Sigmoid colon (tissue), 7 donors: Measurements from ENCODE around the gene EXOC6. TPM values are rescaled to one million over a fixed set of nuclear protein-coding genes. Genes with fewer than 3 reads are reported as not detected.

Source experiments
- DNase-seq: peaks from one replicate; pipeline ENCODE4 v3.0.0-alpha.2; 2019
- H3K27ac ChIP-seq, 4 donors: fragments of 200-600 bp; sonication (generic); one replicate each; pipeline ENCODE4 v1.5.1; 2016 to 2019; ENCODE audit warnings: mild to moderate bottlenecking in 1 of 4
- H3K27me3 ChIP-seq, 3 donors: fragments of 200-600 bp; sonication (generic); one replicate each; pipeline ENCODE4 v1.5.1; 2019; ENCODE audit warnings: mild to moderate bottlenecking in 1 of 3
- H3K36me3 ChIP-seq, 4 donors: fragments of 200-600 bp; sonication (generic); one replicate each; pipeline ENCODE4 v1.5.1; 2016 to 2019
- H3K4me1 ChIP-seq, 4 donors: fragments of 200-600 bp; sonication (generic); one replicate each; pipeline ENCODE4 v1.5.1; 2017 to 2019
- H3K4me3 ChIP-seq, 4 donors: fragments of 200-600 bp; sonication (generic); one replicate each; pipeline ENCODE4 v1.5.1; 2017 to 2019; ENCODE audit warnings: mild to moderate bottlenecking in 2 of 4, moderate library complexity in 1 of 4
- H3K9me3 ChIP-seq, 4 donors: fragments of 200-600 bp in 3 of 4; sonication (generic) in 3 of 4; one replicate each; pipeline versions ENCODE4 v1.5.1 to v1.6.1; 2013 to 2019
- EP300 ChIP-seq, 4 donors: sonication (generic); formaldehyde crosslinking; IDR thresholded peaks; one replicate each; pipeline ENCODE4 v1.6.1; 2017; ENCODE audit warnings: antibody characterized with exemption in 4 of 4
- POLR2A ChIP-seq, 2 donors: fragments of 450-650 bp; IDR thresholded peaks; one replicate each; pipeline ENCODE4 v1.6.1; 2016; ENCODE audit warnings: antibody characterized with exemption in 2 of 2, mild to moderate bottlenecking in 2 of 2, moderate library complexity in 2 of 2
- POLR2AphosphoS5 ChIP-seq, 4 donors: sonication (generic); formaldehyde crosslinking; IDR thresholded peaks; one replicate each; pipeline ENCODE4 v1.6.1; 2017; ENCODE audit warnings: antibody characterized with exemption in 4 of 4
- WGBS, 2 donors: extraction: QIAGEN DNeasy Blood & Tissue Kit; methylation state at CpG; one replicate each; pipeline ENCODE4 v1.1.7; 2013; 5-methylcytosine and 5-hydroxymethylcytosine counted together
- intact Hi-C: fragments of 100-400 bp; cut with DNase I; formaldehyde crosslinking; loops from one replicate; pipeline ENCODE4 v1.15.1; 2023
- polyA plus RNA-seq, 3 donors: library from polyadenylated mRNA; stranded (reverse); fragments of 200-250 nt; gene quantifications; one replicate each; pipeline ENCODE4 v1.2.3, GENCODE V29; 2013
- total RNA-seq, 4 donors: library from RNA; depleted of rRNA; stranded (reverse); fragments of >200 nt; gene quantifications; one replicate each; pipeline ENCODE4 v1.1.0, GENCODE V29; 2016
- TF ChIP-seq, protein P1 (sequence below), 4 experiments: fragments of 450-650 bp in 3 of 4; fragments of 200-600 bp in 1 of 4; IDR thresholded peaks; one replicate each; pipeline ENCODE4 v1.5.1; 2016 to 2019; ENCODE audit warnings: antibody characterized with exemption in 4 of 4, mild to moderate bottlenecking in 3 of 4, moderate library complexity in 2 of 4
- donor health status: healthy with polysubstance abuse.
- donor health status: Bipolar disorder and iron deficiency.
- donor health status: healthy.

The EXOC6 gene
- total and polyA plus RNA-seq, 7 donors, result 6.6 to 20.2 (median 16.6) TPM

DNA sequence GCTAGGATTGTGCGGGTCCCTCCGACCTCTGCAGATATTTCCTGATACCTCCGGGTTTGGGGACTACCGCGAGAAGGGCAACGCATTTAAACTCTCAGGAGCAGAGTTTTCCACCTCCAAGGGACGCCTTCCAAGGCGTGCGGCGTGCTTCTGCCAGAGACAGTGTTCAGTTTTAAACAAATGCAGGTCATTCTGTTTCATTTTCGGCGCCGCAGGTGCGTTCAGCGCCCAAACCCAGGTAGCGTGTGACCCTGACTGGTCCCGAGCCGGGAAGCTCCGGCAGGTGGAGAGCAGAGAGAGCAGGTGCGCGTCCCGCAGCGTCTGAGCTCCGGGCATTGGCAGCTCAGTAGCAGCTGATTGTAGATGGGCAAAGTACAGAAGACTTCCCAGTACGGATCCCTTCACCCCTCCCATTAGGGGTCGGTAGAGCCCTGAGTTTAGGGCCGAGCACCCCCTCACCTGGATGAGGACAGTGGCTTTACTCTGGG is 223.9 kb downstream of the EXOC6 start:
- intact Hi-C loops, result no loop called here

DNA sequence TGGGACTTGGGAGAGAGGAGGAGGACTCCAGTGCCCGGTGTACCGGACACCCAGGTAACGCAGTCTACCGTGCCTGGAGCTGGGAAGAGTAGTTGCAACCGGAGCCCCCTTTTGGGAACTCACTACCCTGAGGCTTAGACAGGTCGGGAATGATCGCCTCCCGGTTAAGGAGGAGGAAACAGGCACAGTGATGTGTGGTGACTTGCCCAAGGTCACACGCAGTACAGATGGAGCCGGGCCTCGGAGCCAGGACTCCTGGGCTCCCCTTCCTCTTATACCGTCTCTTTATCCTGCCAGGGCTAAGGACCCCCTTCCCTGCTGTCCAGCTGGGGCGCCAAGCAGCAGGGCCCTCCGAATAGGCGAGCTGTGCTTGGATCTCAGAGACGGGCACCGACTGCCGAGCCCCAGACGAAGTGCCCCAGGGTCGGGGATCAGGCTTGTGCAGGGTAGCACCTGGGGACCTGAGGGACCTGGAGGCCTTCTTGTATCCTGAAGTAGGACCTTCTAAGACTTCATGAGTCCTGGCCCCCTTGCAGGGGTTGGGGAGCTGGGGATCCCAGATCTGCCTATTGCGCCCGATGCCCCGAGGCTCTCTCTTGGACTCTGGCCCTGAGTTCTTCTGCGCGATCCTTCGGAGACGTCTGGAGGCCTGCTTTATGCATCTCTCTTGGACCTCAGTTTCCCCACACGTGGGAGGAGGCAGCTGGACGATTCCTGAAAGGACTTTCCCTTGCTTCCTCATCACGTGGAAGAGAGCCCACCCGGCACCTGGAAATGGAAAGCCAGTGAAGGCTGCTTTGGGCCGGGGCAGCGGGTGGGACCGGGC is 224.6 kb downstream of the EXOC6 start:
- H3K27me3 ChIP-seq, result peaks cover 43 to 95% (median 76%) of the 10 kb centered on the region in 3 donors
- no peaks in the 10 kb centered on the region for H3K36me3 ChIP-seq
- no peaks in the 10 kb centered on the region for H3K9me3 ChIP-seq
- TF ChIP-seq, protein P1, sequence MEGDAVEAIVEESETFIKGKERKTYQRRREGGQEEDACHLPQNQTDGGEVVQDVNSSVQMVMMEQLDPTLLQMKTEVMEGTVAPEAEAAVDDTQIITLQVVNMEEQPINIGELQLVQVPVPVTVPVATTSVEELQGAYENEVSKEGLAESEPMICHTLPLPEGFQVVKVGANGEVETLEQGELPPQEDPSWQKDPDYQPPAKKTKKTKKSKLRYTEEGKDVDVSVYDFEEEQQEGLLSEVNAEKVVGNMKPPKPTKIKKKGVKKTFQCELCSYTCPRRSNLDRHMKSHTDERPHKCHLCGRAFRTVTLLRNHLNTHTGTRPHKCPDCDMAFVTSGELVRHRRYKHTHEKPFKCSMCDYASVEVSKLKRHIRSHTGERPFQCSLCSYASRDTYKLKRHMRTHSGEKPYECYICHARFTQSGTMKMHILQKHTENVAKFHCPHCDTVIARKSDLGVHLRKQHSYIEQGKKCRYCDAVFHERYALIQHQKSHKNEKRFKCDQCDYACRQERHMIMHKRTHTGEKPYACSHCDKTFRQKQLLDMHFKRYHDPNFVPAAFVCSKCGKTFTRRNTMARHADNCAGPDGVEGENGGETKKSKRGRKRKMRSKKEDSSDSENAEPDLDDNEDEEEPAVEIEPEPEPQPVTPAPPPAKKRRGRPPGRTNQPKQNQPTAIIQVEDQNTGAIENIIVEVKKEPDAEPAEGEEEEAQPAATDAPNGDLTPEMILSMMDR (IDR thresholded peaks at IDR 0.05), result no peak
- TF ChIP-seq POLR2A (IDR thresholded peaks at IDR 0.05), result no peak
- no peak for TF ChIP-seq POLR2AphosphoS5 (IDR thresholded peaks at IDR 0.05)
- no peak for TF ChIP-seq EP300 (IDR thresholded peaks at IDR 0.05)
- H3K4me3 ChIP-seq, result peak overlapping the region in 3 of 4 donors; percentile 7 to 44 (median 38)
- no peak for DNase-seq
- WGBS, 2 donors, result 2 to 5% methylated on average over 34 of the region's 34 CpGs
- peaks cover 0 to 50% (median 43%) of the 10 kb centered on the region in 4 donors for H3K4me1 ChIP-seq
- H3K27ac ChIP-seq, result no peak overlapping the region
- intact Hi-C loops, result no loop called here

More for the DNA sequence above, 223.9 kb downstream of the EXOC6 start:
- H3K36me3 ChIP-seq, result no peaks in the 10 kb centered on the region
- TF ChIP-seq POLR2A (IDR thresholded peaks at IDR 0.05) (no peak), POLR2AphosphoS5 (IDR thresholded peaks at IDR 0.05) (no peak), EP300 (IDR thresholded peaks at IDR 0.05) (no peak)
- no peak for DNase-seq
- H3K27me3 ChIP-seq, result peaks cover 43 to 99% (median 83%) of the 10 kb centered on the region in 3 donors
- 1% methylated on average over 27 of the region's 27 CpGs for WGBS, 2 donors
- no peaks in the 10 kb centered on the region for H3K9me3 ChIP-seq
- H3K27ac ChIP-seq, result no peak overlapping the region
- peaks cover 0 to 50% (median 43%) of the 10 kb centered on the region in 4 donors for H3K4me1 ChIP-seq
- H3K4me3 ChIP-seq, result peak overlapping the region in 3 of 4 donors; percentile 15 to 44 (median 27)

DNA sequence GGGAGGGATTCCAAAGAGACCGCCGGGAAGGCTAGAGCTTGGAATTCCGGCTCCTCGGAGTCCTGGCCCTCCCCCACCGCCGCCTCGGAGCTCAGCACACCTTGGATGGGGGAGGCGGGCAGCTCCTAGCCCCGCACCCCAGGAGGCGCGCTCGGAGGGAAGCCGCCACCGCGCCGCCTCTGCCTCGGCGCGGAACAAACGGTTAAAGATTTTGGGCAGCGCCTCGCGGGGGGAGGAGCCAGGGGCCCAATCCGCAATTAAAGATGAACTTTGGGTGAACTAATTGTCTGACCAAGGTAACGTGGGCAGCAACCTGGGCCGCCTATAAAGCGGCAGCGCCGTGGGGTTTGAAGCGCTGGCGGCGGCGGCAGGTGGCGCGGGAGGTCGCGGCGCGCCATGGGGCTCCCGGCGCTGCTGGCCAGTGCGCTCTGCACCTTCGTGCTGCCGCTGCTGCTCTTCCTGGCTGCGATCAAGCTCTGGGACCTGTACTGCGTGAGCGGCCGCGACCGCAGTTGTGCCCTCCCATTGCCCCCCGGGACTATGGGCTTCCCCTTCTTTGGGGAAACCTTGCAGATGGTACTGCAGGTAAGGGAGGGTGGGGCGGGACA is 225.3 kb downstream of the EXOC6 start, which contains the start of gene CYP26A1:
Gene CYP26A1 (plus strand): TSS at position 355 of the 608 bp plus-strand sequence. CDS start 42 bp downstream, at position 397.
- Histone ChIP-seq H3K4me3 (peak within 1 kb of the TSS in 3 of 4 donors; percentile 7 to 44 (median 38)), H3K9me3 (no peaks in the 10 kb centered on the region), H3K27ac (no peak within 1 kb of the TSS), H3K27me3 (peaks cover 38 to 95% (median 69%) of the 10 kb centered on the region in 3 donors), H3K4me1 (peaks cover 0 to 43% (median 37%) of the 10 kb centered on the region in 4 donors), H3K36me3 (no peaks in the 10 kb centered on the region)
- DNase-seq, result no peak
- intact Hi-C loops, result no loop called here
- WGBS, 2 donors, result 1% methylated on average over 52 of the region's 52 CpGs
- TF ChIP-seq, protein P1 (IDR thresholded peaks at IDR 0.05), result no peak
- TF ChIP-seq EP300 (IDR thresholded peaks at IDR 0.05) (no peak), POLR2AphosphoS5 (IDR thresholded peaks at IDR 0.05) (no peak), POLR2A (IDR thresholded peaks at IDR 0.05) (no peak)

DNA sequence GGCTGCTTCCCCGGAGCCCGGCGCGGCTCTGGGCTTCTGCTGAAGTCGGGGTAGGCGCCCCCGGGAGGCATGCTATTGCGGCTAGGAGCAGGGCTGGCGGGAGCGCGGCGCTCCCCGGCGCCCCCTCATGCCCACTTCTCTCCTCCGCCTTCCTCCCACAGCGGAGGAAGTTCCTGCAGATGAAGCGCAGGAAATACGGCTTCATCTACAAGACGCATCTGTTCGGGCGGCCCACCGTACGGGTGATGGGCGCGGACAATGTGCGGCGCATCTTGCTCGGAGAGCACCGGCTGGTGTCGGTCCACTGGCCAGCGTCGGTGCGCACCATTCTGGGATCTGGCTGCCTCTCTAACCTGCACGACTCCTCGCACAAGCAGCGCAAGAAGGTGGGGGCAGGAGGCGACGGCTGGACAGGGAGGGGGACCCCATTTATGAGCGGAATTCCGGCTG is 225.9 kb downstream of the EXOC6 start:
- Histone ChIP-seq H3K27ac (no peak overlapping the region), H3K9me3 (no peaks in the 10 kb centered on the region), H3K4me1 (peaks cover 0 to 38% (median 36%) of the 10 kb centered on the region in 4 donors), H3K4me3 (peak overlapping the region in 3 of 4 donors; percentile 7 to 44 (median 38)), H3K27me3 (peaks cover 34 to 95% (median 64%) of the 10 kb centered on the region in 3 donors), H3K36me3 (no peaks in the 10 kb centered on the region)
- 1 to 2% methylated on average over 40 of the region's 40 CpGs for WGBS, 2 donors
- no peak for DNase-seq
- TF ChIP-seq EP300 (IDR thresholded peaks at IDR 0.05), result no peak
- no peak for TF ChIP-seq POLR2A (IDR thresholded peaks at IDR 0.05)
- intact Hi-C loops, result no loop called here

DNA sequence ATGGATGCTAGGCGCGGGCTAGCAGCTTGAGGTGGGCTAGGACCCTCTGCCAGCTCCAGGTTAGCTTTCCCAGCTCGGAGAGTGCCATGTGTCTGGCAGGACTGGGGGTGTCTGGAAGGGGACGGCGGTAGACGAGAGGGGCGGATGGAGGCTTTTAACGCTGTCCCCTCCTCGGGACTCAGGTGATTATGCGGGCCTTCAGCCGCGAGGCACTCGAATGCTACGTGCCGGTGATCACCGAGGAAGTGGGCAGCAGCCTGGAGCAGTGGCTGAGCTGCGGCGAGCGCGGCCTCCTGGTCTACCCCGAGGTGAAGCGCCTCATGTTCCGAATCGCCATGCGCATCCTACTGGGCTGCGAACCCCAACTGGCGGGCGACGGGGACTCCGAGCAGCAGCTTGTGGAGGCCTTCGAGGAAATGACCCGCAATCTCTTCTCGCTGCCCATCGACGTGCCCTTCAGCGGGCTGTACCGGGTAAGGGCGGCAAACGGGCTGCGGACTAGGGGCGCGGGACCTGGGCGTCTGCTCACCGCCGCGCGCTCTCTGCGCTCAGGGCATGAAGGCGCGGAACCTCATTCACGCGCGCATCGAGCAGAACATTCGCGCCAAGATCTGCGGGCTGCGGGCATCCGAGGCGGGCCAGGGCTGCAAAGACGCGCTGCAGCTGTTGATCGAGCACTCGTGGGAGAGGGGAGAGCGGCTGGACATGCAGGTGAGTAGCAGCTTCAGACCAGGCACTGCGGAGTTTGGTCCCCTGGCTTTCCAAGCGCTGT is 226.5 kb downstream of the EXOC6 start:
- TF ChIP-seq, protein P1 (IDR thresholded peaks at IDR 0.05), result no peak
- TF ChIP-seq POLR2AphosphoS5 (IDR thresholded peaks at IDR 0.05), result no peak
- TF ChIP-seq POLR2A (IDR thresholded peaks at IDR 0.05), result no peak
- no peak for TF ChIP-seq EP300 (IDR thresholded peaks at IDR 0.05)
- peaks cover 0 to 38% (median 36%) of the 10 kb centered on the region in 4 donors for H3K4me1 ChIP-seq
- DNase-seq, result no peak
- H3K27ac ChIP-seq, result no peak overlapping the region
- intact Hi-C loops, result no loop called here
- H3K36me3 ChIP-seq, result no peaks in the 10 kb centered on the region
- H3K9me3 ChIP-seq, result no peaks in the 10 kb centered on the region
- no peak overlapping the region for H3K4me3 ChIP-seq
- peaks cover 34 to 94% (median 59%) of the 10 kb centered on the region in 3 donors for H3K27me3 ChIP-seq
- WGBS, 2 donors, result 3 to 9% methylated on average over 67 of the region's 67 CpGs
